AG09319 (cell line): ENCODE measurements around the gene ST8SIA6.

ENCODE experiments used
- DNase-seq: peaks from one replicate; pipeline ENCODE4 v3.0.0-alpha.2; 2010; ENCODE audit warnings: low read depth; ENCODE audit errors: extremely low read depth
- TF ChIP-seq, protein P1 (sequence below): IDR thresholded peaks from 2 replicates; pipeline ENCODE4 v1.5.1; 2011; ENCODE audit warnings: low read depth, mild to moderate bottlenecking, inconsistent platforms, low read length, moderate library complexity

Gene ST8SIA6

GRCh38 chr10:17425584-17426262, 28.7 kb downstream of the ST8SIA6 start:
- no peak for DNase-seq
- TF ChIP-seq, protein P1, sequence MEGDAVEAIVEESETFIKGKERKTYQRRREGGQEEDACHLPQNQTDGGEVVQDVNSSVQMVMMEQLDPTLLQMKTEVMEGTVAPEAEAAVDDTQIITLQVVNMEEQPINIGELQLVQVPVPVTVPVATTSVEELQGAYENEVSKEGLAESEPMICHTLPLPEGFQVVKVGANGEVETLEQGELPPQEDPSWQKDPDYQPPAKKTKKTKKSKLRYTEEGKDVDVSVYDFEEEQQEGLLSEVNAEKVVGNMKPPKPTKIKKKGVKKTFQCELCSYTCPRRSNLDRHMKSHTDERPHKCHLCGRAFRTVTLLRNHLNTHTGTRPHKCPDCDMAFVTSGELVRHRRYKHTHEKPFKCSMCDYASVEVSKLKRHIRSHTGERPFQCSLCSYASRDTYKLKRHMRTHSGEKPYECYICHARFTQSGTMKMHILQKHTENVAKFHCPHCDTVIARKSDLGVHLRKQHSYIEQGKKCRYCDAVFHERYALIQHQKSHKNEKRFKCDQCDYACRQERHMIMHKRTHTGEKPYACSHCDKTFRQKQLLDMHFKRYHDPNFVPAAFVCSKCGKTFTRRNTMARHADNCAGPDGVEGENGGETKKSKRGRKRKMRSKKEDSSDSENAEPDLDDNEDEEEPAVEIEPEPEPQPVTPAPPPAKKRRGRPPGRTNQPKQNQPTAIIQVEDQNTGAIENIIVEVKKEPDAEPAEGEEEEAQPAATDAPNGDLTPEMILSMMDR, result no peak

- DNase-seq, result no peak
- TF ChIP-seq, protein P1, result no peak
Measured at GRCh38 chr10:17423632-17424186, 30.7 kb downstream of the ST8SIA6 start.

DNA sequence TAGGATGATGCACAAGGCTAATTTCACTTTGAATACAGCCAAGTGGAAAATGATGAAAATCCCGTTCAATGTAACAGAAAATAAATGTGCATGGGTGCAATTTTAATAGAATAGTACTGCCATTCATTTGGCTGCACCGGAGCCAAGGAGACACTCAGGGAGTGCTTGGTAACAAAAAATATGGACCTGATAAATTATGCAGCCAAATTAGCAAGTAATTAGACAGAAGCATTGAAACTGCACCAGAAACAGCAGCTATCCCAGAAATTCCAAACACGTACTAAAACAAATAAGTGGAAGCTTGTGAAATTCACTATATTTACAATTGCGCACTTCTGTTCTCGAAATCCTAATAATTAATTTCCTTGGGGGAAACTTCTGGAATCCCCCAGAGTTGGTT, 31.5 kb downstream of the ST8SIA6 start:
- no peak for DNase-seq
- TF ChIP-seq, protein P1, result no peak

DNA sequence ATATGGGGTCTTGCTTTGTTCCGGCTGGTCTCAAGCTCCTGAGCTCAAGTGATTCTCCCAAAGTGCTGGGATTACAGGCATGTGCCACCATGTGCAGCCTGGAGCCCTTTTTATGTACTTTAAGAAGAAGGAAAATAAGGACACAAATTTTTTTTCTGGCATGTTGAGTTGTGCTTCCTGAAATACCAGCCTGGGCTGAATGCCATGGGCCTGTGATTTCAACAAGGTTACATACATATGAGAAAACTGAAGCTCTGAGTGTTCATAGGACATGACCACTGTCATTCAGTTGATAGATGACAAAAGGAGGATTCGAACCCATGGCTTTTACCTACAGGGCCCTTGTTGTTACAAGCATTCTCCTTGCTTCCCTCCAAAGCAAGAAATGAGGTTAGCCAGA, 36.1 kb downstream of the ST8SIA6 start:
- no peak for DNase-seq
- TF ChIP-seq, protein P1, result no peak

DNA sequence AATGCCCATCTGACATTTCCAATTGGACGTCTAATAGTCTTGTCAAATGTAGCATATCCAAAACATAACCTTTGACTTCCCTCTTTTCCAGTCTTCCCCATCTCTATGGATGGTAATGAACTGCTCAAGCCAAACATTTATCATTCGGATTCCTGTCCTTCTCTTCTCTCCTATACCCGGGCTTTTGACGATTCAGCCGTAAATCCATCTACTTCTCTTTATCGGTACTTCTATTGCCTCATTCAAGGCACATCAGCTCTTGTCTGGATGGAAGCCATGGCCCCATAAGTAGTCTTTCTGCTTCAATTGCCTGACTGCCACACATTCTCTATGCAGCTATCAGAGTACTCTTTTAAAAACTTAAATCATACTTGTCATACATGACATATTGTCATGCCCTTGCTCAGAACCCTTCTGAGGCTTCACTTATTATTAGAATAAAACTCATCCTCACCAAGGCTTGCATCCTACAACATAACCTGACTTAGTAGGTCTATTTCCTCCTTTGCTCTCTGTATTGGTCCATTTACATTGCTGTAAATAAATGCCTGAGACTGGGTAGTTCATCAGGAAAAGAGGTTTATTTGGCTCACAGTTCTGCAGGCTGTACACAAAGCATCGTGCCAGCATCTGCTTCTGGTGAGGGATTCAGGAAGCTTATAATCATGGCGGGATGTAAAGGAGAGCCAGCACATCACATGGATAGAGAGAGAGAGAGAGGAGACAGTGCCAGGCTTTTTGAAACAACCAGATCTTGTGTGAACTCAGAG, 37.8 kb downstream of the ST8SIA6 start:
- TF ChIP-seq, protein P1, result no peak
- DNase-seq, result no peak

DNA sequence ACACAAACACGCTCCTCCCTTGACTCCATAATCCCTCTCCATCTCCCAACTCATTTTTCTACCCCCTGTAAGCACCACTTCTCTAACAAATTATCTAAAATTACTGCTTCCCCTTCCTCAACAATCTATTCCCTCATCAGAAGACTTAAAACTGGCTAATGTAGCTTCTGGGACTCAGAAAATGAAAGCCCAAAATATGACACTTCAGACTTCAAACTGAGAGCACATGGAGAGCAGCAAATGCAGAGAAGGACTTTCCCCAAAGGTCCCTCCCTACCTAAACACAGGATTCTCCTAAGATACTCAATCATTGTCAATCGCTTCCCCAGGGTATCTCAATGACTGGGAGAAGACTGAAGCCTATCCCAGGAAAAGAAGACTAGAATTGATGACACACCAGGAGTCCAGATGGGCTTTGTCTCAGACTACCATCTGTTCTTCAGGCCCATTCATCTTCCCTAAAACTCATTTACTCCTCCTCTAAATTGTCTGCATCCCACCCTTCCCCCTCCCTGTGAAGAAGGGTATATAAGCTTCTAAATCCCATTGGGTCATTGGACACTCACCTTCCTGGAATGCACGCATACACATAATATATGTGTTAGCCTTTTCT, 39.2 kb downstream of the ST8SIA6 start:
- DNase-seq, result no peak
- TF ChIP-seq, protein P1, result no peak

- TF ChIP-seq, protein P1, result no peak
- DNase-seq, result no peak
Measured at GRCh38 chr10:17414484-17414883, 39.9 kb downstream of the ST8SIA6 start.
